Cardiac muscle cell (in vitro differentiated cells and primary cell): ENCODE data around the gene ELL. TPM values are rescaled to one million over a fixed set of nuclear protein-coding genes. Genes with fewer than 3 reads are reported as not detected.
A peak's percentile ranks its signal among the peaks of the same experiment; 100 is the strongest.

ENCODE experiments used
- DNase-seq, 2 donors: peaks; one replicate each; pipeline versions ENCODE4 v3.0.0 to v3.0.0-alpha.2; 2010 to 2017; ENCODE audit warnings: low read depth in 1 of 2, low spot score in 1 of 2
- H3K27ac ChIP-seq: fragments of 200-600 bp; sonication (generic); 2 replicates; pipeline ENCODE4 v1.5.1; 2016
- H3K27me3 ChIP-seq: fragments of 200-600 bp; sonication (generic); 2 replicates; pipeline ENCODE4 v1.6.0; 2016; ENCODE audit warnings: control low read depth
- H3K36me3 ChIP-seq: fragments of 200-600 bp; sonication (generic); 2 replicates; pipeline ENCODE4 v1.5.1; 2016; ENCODE audit warnings: control low read depth
- H3K4me1 ChIP-seq: fragments of 200-600 bp; sonication (generic); 2 replicates; pipeline ENCODE4 v1.8.1; 2017; ENCODE audit warnings: low read depth, mild to moderate bottlenecking, mixed run types
- H3K4me3 ChIP-seq: fragments of 200-600 bp; sonication (generic); 2 replicates; pipeline ENCODE4 v1.5.1; 2016; ENCODE audit warnings: mild to moderate bottlenecking
- H3K9me3 ChIP-seq: fragments of 200-600 bp; sonication (generic); 2 replicates; pipeline ENCODE4 v1.5.1; 2017; ENCODE audit warnings: low read depth, mild to moderate bottlenecking, control low read depth
- polyA plus RNA-seq: library from polyadenylated mRNA; unstranded; fragments of >200 nt; fragmentation: Nextera tagmentation; extraction: Ambion mirVana; gene quantifications from 2 replicates; pipeline ENCODE4 v1.2.1, GENCODE V29; 2016
- total RNA-seq: library from RNA; depleted of rRNA; stranded (reverse); fragments of >200 nt; gene quantifications from 2 replicates; pipeline ENCODE4 v1.2.3, GENCODE V29; 2016
- TF ChIP-seq, protein P1 (sequence below): IDR thresholded peaks from 2 replicates; pipeline ENCODE4 v1.5.1; 2012; ENCODE audit warnings: low read depth, mild to moderate bottlenecking, low read length

Gene ELL
- total and polyA plus RNA-seq, 2 experiments from 2014 or later, result 14.8 to 20.7 TPM

- H3K27ac ChIP-seq, result peak overlapping the region; percentile 73
- TF ChIP-seq, protein P1, sequence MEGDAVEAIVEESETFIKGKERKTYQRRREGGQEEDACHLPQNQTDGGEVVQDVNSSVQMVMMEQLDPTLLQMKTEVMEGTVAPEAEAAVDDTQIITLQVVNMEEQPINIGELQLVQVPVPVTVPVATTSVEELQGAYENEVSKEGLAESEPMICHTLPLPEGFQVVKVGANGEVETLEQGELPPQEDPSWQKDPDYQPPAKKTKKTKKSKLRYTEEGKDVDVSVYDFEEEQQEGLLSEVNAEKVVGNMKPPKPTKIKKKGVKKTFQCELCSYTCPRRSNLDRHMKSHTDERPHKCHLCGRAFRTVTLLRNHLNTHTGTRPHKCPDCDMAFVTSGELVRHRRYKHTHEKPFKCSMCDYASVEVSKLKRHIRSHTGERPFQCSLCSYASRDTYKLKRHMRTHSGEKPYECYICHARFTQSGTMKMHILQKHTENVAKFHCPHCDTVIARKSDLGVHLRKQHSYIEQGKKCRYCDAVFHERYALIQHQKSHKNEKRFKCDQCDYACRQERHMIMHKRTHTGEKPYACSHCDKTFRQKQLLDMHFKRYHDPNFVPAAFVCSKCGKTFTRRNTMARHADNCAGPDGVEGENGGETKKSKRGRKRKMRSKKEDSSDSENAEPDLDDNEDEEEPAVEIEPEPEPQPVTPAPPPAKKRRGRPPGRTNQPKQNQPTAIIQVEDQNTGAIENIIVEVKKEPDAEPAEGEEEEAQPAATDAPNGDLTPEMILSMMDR, result no peak
- H3K9me3 ChIP-seq, result no peaks in the 10 kb centered on the region
- peaks cover 34% of the 10 kb centered on the region for H3K4me1 ChIP-seq
- no peaks in the 10 kb centered on the region for H3K36me3 ChIP-seq
- H3K27me3 ChIP-seq, result no peaks in the 10 kb centered on the region
- no peak for DNase-seq
- H3K4me3 ChIP-seq, result no peak overlapping the region
Observed at GRCh38 chr19:18426416-18426767, 95.5 kb downstream of the ELL start.

- peak in 1 of 2 donors; percentile 72 for DNase-seq
- TF ChIP-seq, protein P1, result no peak
- H3K27ac ChIP-seq, result peak overlapping the region; percentile 73
Observed at GRCh38 chr19:18425515-18426415, 96.1 kb downstream of the ELL start.

GRCh38 chr19:18424890-18425514 lies 96.9 kb downstream of the ELL start:
- Histone ChIP-seq H3K27me3 (no peaks in the 10 kb centered on the region), H3K4me3 (no peak overlapping the region), H3K4me1 (peaks cover 25% of the 10 kb centered on the region), H3K9me3 (no peaks in the 10 kb centered on the region), H3K27ac (no peak overlapping the region), H3K36me3 (no peaks in the 10 kb centered on the region)
- TF ChIP-seq, protein P1, result no peak
- no peak for DNase-seq

More at GRCh38 chr19:18425515-18426415, 96.1 kb downstream of the ELL start:
- H3K27me3 ChIP-seq, result no peaks in the 10 kb centered on the region
- no peaks in the 10 kb centered on the region for H3K9me3 ChIP-seq
- H3K36me3 ChIP-seq, result no peaks in the 10 kb centered on the region
- H3K4me1 ChIP-seq, result peaks cover 33% of the 10 kb centered on the region
- H3K4me3 ChIP-seq, result no peak overlapping the region

GRCh38 chr19:18424122-18424889 lies 97.6 kb downstream of the ELL start:
- no peaks in the 10 kb centered on the region for H3K9me3 ChIP-seq

More at GRCh38 chr19:18424122-18424889, 97.6 kb downstream of the ELL start:
- Histone ChIP-seq H3K4me3 (no peak overlapping the region), H3K4me1 (peaks cover 18% of the 10 kb centered on the region), H3K27ac (no peak overlapping the region), H3K36me3 (no peaks in the 10 kb centered on the region), H3K27me3 (no peaks in the 10 kb centered on the region)
- TF ChIP-seq, protein P1, result no peak
- no peak for DNase-seq
